Psoas muscle (tissue), 8 donors: ENCODE data around the gene TMEM121B. TPM values are rescaled to one million over a fixed set of nuclear protein-coding genes. Genes with fewer than 3 reads are reported as not detected.
A peak's percentile ranks its signal among the peaks of the same experiment; 100 is the strongest.

Source experiments
- ATAC-seq, 4 donors: fragments of 200-7000 bp; cut with Tn5 transposase; one replicate each; pipeline ENCODE4 v1.9.1; 2020; ENCODE audit warnings: moderate library complexity in 3 of 4, mild to moderate bottlenecking in 2 of 4
- DNase-seq, 2 donors: peaks; one replicate each; pipeline ENCODE4 v3.0.0-alpha.2; 2020
- H3K27ac ChIP-seq: fragments of 200-600 bp; one replicate; pipeline ENCODE4 v1.8.0; 2022
- H3K27me3 ChIP-seq, 3 donors: fragments of 200-600 bp in 1 of 3; one replicate each; pipeline versions ENCODE4 v1.6.1 to v1.8.0; 2013 to 2022; ENCODE audit warnings: low read length in 2 of 3, mild to moderate bottlenecking in 2 of 3, moderate library complexity in 1 of 3; ENCODE audit not compliant: insufficient read depth in 3 of 3
- H3K36me3 ChIP-seq, 2 donors: fragments of 200-600 bp in 1 of 2; one replicate each; pipeline versions ENCODE4 v1.6.1 to v1.8.0; 2013 to 2022; ENCODE audit warnings: low read depth in 1 of 2, mild to moderate bottlenecking in 1 of 2, moderate library complexity in 1 of 2; ENCODE audit not compliant: insufficient read depth in 1 of 2
- H3K4me1 ChIP-seq: fragments of 200-600 bp; one replicate; pipeline ENCODE4 v1.8.0; 2022
- H3K4me3 ChIP-seq: fragments of 200-600 bp; one replicate; pipeline ENCODE4 v1.8.0; 2022; ENCODE audit warnings: mild to moderate bottlenecking
- H3K9me3 ChIP-seq: fragments of 200-600 bp; one replicate; pipeline ENCODE4 v1.8.0; 2022
- WGBS, 3 donors: extraction: QIAGEN DNeasy Blood & Tissue Kit; methylation state at CpG; one replicate each; pipeline versions ENCODE4 v1.1.6 to v1.1.7; 2013; 5-methylcytosine and 5-hydroxymethylcytosine counted together
- intact Hi-C, 2 donors: fragments of 100-400 bp; cut with DNase I; formaldehyde crosslinking; loops; one replicate each; pipeline versions ENCODE4 v1.11.0 to v1.14.2; 2022
- polyA plus RNA-seq, 3 donors: library from polyadenylated mRNA; stranded (reverse); fragments of 200-250 nt; gene quantifications; one replicate each; pipeline ENCODE4 v1.2.3, GENCODE V29; 2013
- total RNA-seq, 4 donors: library from RNA; stranded (reverse); fragmentation: NEBNext Ultra II Directional in 2 of 4; extraction: Animal tissue kit (Norgen Biotek cat#: 25700) in 2 of 4; gene quantifications; one replicate each; pipeline versions ENCODE4 v1.2.1 to v1.2.4, GENCODE V29; 2021 to 2023
- TF ChIP-seq, protein P1 (sequence below): fragments of 200-600 bp; IDR thresholded peaks from one replicate; pipeline ENCODE4 v1.8.0; 2022; ENCODE audit warnings: antibody characterized with exemption
- donor health status: healthy with polysubstance abuse.
- donor health status: DM: no; HTN: no; CAD: no; lungs with moderate emphysema.
- donor health status: Bipolar disorder and iron deficiency.
- donor health status: healthy.
- donor health status: DM: yes; HTN: yes; CAD: no.
- donor health status: DM: no; HTN: no; CAD: no.
- donor health status: DM: no; HTN: no; CAD: no.
- donor health status: DM: yes; HTN: yes; CAD: no.

Gene TMEM121B
- total and polyA plus RNA-seq, 7 donors = 0.03 to 0.80 (median 0.28) TPM

DNA sequence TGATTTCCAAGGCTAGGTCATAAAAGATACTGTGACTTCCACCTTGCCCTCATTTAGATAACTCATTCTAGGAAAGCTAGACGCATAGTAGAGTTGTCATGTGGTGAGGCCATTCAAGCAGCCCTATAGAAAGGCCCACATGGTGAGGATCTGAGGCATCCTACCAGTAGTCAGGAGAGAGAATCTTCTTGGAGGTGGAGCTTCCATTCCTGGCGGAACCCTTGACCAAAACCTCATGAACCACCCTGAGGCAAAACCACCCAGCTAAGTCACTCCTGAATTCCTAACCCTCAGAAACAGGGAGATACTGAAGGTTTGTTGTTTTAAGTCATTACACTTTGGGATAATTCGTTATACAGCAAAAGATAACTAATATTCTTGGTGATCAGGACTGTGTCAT lies 40.8 kb upstream of the TMEM121B start:
- no peak for ATAC-seq
- no peak overlapping the region for H3K4me3 ChIP-seq
- no peaks in the 10 kb centered on the region for H3K27me3 ChIP-seq
- no peaks in the 10 kb centered on the region for H3K36me3 ChIP-seq
- WGBS, 3 donors = 92 to 97% (median 93%) methylated on average over 3 of the region's 3 CpGs
- H3K27ac ChIP-seq = no peak overlapping the region
- intact Hi-C loops = no loop called here
- no peak for DNase-seq
- TF ChIP-seq, protein P1, sequence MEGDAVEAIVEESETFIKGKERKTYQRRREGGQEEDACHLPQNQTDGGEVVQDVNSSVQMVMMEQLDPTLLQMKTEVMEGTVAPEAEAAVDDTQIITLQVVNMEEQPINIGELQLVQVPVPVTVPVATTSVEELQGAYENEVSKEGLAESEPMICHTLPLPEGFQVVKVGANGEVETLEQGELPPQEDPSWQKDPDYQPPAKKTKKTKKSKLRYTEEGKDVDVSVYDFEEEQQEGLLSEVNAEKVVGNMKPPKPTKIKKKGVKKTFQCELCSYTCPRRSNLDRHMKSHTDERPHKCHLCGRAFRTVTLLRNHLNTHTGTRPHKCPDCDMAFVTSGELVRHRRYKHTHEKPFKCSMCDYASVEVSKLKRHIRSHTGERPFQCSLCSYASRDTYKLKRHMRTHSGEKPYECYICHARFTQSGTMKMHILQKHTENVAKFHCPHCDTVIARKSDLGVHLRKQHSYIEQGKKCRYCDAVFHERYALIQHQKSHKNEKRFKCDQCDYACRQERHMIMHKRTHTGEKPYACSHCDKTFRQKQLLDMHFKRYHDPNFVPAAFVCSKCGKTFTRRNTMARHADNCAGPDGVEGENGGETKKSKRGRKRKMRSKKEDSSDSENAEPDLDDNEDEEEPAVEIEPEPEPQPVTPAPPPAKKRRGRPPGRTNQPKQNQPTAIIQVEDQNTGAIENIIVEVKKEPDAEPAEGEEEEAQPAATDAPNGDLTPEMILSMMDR = no peak
- no peaks in the 10 kb centered on the region for H3K9me3 ChIP-seq
- H3K4me1 ChIP-seq = peaks cover 20% of the 10 kb centered on the region

DNA sequence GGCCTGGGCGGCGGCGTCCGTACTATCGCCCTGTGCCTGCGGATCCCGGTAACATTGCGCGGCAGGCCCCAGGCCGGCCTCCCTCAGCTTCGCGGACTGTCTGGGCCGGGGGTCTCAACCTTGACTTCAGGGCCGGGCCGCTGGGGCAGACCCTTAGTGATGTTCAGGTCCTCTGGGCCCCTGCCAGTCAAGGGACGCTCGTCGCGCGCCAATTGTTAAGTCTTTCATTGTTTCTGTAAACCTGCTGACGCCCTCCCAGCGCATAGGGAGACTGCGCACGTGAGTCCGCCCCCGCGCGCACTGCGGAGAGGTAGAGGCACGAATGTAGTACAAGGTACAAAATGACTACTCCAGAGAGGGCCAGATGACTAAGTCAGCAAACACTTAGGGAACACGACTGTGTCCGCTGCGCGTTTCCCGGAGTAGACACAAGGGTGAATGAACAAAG lies 38.4 kb upstream of the TMEM121B start:
- intact Hi-C loops = loop anchor here in 1 of 2 donors (5.0 kb wide), 1 partner anchor 42 kb away; no protein-coding TSS in a partner anchor

DNA sequence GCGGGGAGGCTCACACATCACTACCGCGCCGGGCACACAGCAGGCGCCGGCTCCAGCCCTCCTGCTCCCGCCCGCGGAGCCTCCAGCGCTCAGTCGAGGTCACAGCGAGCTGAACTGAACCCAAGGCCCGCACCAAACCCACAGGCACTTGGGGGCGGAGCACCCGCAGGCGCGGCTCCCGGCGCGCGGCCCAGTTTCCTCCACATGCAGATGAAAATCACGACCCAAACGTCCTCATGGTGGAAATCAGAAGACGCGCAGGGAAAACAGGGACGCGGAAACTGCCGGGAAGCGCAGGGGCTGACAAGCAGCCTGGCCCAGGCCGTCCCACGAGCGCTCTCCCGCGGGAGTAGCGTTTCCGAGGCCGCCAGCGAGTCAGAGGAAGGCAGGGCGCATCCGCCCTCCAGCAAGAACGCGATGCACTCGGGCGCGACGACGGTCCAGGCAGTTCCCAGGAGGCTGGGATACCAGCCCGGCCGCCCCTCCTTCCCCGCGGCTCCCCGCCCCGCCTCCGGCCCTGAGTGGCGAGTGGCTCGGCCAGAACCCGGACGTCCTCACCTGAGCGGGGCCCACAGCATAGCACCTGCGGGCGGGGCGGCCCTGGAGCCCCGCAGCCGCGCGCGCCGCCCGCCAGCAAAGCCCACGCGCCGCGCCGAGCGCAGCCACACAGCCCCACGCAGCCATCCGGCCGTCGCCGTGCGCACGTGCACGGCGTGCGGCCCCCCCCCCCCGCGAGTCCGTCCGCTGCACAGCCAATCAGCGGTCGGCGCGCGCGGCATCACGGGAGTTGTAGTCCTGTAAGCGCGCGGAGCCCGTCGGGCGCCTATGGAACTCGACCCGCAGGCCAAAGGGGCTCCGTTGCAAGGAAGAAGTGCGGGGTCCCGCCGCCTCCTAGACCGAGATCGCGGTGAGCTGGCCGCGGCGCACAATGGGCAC lies 37.7 kb upstream of the TMEM121B start, which contains the start of gene HDHD5:
HDHD5 (minus strand) TSS at position 710 of the 936 bp plus-strand sequence; CDS start at position 684, 26 bp downstream.
- Histone ChIP-seq H3K27me3 (no peaks in the 10 kb centered on the region), H3K9me3 (no peaks in the 10 kb centered on the region), H3K4me3 (peak within 1 kb of the TSS; percentile 83), H3K36me3 (no peaks in the 10 kb centered on the region), H3K27ac (peak within 1 kb of the TSS; percentile 87), H3K4me1 (peaks cover 32% of the 10 kb centered on the region)
- TF ChIP-seq, protein P1 = no peak
- WGBS, 3 donors = 0% methylated on average over 50 to 114 of the region's 114 CpGs
- intact Hi-C loops = loop anchor here in 1 of 2 donors (5.0 kb wide), 1 partner anchor 42 kb away; no protein-coding TSS in a partner anchor
- peak; percentile 94 to 96 for DNase-seq
- peak; percentile 89 to 92 (median 90) for ATAC-seq

More for the DNA sequence above, 38.4 kb upstream of the TMEM121B start:
- Histone ChIP-seq H3K9me3 (no peaks in the 10 kb centered on the region), H3K4me3 (peak overlapping the region; percentile 83), H3K36me3 (no peaks in the 10 kb centered on the region), H3K4me1 (peaks cover 30% of the 10 kb centered on the region), H3K27ac (peak overlapping the region; percentile 87), H3K27me3 (no peaks in the 10 kb centered on the region)
- ATAC-seq (peak; percentile 48 to 69 (median 62)), DNase-seq (peak in 1 of 2 donors; percentile 57)
- 2 to 4% (median 4%) methylated on average over 34 to 35 of the region's 35 CpGs for whole genome bisulfite sequencing, 3 donors
- TF ChIP-seq, protein P1 = no peak

DNA sequence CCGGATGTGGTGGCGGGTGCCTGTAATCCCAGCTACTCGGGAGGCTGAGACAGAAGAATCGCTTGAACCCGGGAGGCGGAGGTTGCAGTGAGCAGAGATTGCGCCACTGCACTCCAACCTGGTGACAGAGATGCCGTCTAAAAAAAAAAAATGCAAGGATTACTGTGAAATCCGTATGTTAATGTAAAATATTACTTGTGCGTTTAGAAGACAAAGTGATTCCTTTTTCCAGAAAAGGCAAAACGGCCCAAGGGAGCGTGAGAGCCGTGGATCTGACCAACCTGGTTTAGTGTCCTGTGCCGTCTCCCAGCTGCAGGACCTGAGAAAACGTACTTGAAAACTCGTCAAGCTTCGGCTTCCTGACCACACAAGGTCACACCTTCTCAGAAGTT lies 37.0 kb upstream of the TMEM121B start:
- no peaks in the 10 kb centered on the region for H3K27me3 ChIP-seq
- H3K4me1 ChIP-seq = peaks cover 32% of the 10 kb centered on the region
- H3K36me3 ChIP-seq = no peaks in the 10 kb centered on the region
- H3K4me3 ChIP-seq = peak overlapping the region; percentile 83
- DNase-seq (no peak), ATAC-seq (no peak)
- TF ChIP-seq, protein P1 = no peak
- H3K9me3 ChIP-seq = no peaks in the 10 kb centered on the region
- H3K27ac ChIP-seq = peak overlapping the region; percentile 87
- intact Hi-C loops = loop anchor here in 1 of 2 donors (5.0 kb wide), 1 partner anchor 41 kb away; no protein-coding TSS in a partner anchor
- WGBS, 3 donors = 31 to 41% (median 37%) methylated on average over 17 of the region's 17 CpGs
